Measurements from ENCODE around the gene SNX1. TPM values are rescaled to one million over a fixed set of nuclear protein-coding genes. Genes with fewer than 3 reads are reported as not detected.
A peak's percentile ranks its signal among the peaks of the same experiment; 100 is the strongest.

Gene SNX1
- total and polyA plus RNA-seq, 10 of the 15 experiments (the other 5 are each of a cell fraction or from before 2014, with no cell fraction given), result 17.8 to 115 (median 96.3) TPM

- TF ChIP-seq RFX5 (IDR thresholded peaks at IDR 0.05; ENCODE audit: low read depth, low read length), result peak; percentile 70; the same call in 1 of the 2 replicates
- TF ChIP-seq ATF7 (IDR thresholded peaks at IDR 0.05; ENCODE audit: low read depth), result peak; percentile 51; the same call in 1 of the 2 replicates
- TF ChIP-seq MTA3 (IDR thresholded peaks at IDR 0.05; ENCODE audit: borderline replicate concordance, low read length), result no peak
- TF ChIP-seq BACH1 (IDR thresholded peaks at IDR 0.05; ENCODE audit: borderline replicate concordance), result no peak
- TF ChIP-seq CBFB (IDR thresholded peaks at IDR 0.05; ENCODE audit: low read depth), result no peak
- no peak for TF ChIP-seq GABPA (IDR thresholded peaks at IDR 0.05; ENCODE audit: low read depth)
- TF ChIP-seq SIX5 (IDR thresholded peaks at IDR 0.05; ENCODE audit: low read depth, low read length, severe bottlenecking), result no peak
- no peak for TF ChIP-seq NBN (IDR thresholded peaks at IDR 0.05)
- TF ChIP-seq MAX (IDR thresholded peaks at IDR 0.05; ENCODE audit: low read depth, low read length), result no peak
- no peak for TF ChIP-seq TAF1 (IDR thresholded peaks at IDR 0.05; ENCODE audit: borderline replicate concordance, low read depth, low read length)
- TF ChIP-seq PKNOX1 (IDR thresholded peaks at IDR 0.05), result peak; percentile 89
- no peak for TF ChIP-seq FOS (IDR thresholded peaks at IDR 0.05; ENCODE audit: borderline replicate concordance, extremely low read depth, insufficient read length)
- no peak for TF ChIP-seq MEF2A (IDR thresholded peaks at IDR 0.05; ENCODE audit: insufficient read depth, low read depth, low read length)
- no peak for TF ChIP-seq ZBED1 (IDR thresholded peaks at IDR 0.05; ENCODE audit: borderline replicate concordance)
- no peak for TF ChIP-seq ATF3 (IDR thresholded peaks at IDR 0.05; ENCODE audit: borderline replicate concordance, extremely low read depth, low read depth, low read length)
- TF ChIP-seq CREM (IDR thresholded peaks at IDR 0.05; ENCODE audit: low read depth), result no peak
- TF ChIP-seq CEBPB (IDR thresholded peaks at IDR 0.05; ENCODE audit: borderline replicate concordance in 1 of 2, low read depth in 2 of 2, low read length in 2 of 2), result no peak
- peak; percentile 68 for TF ChIP-seq NFYB (IDR thresholded peaks at IDR 0.05; ENCODE audit: insufficient read depth, low read depth, low read length)
- no peak for TF ChIP-seq BHLHE40 (IDR thresholded peaks at IDR 0.05; ENCODE audit: borderline replicate concordance in 1 of 2, low read depth in 2 of 2, low read length in 1 of 2)
- peak; percentile 11; the same call in 1 of the 2 replicates for TF ChIP-seq SPI1 (IDR thresholded peaks at IDR 0.05; ENCODE audit: borderline replicate concordance, insufficient read depth, low read depth, low read length)
- no peak for TF ChIP-seq SRF (IDR thresholded peaks at IDR 0.05; ENCODE audit: low read depth in 2 of 2, low read length in 2 of 2)
- no peak for TF ChIP-seq HCFC1 (IDR thresholded peaks at IDR 0.05; ENCODE audit: low read length)
- no peak for TF ChIP-seq NFXL1 (IDR thresholded peaks at IDR 0.05; ENCODE audit: borderline replicate concordance)
- no peak for TF ChIP-seq REST (IDR thresholded peaks at IDR 0.05; ENCODE audit: low read depth, low read length)
These were observed 84.5 kb downstream of the SNX1 start (continued) for GRCh38 chr15:64180235-64180824.

All from GM12878 (cell line).